Measurements from ENCODE around the gene CSPG4.
A peak's percentile ranks its signal among the peaks of the same experiment; 100 is the strongest.
"Not testable (repeated sequence)": the region's sequence is repeated elsewhere in the genome, so short reads cannot be mapped to it uniquely, and the experiment has no call there.

The CSPG4 gene, protein sequence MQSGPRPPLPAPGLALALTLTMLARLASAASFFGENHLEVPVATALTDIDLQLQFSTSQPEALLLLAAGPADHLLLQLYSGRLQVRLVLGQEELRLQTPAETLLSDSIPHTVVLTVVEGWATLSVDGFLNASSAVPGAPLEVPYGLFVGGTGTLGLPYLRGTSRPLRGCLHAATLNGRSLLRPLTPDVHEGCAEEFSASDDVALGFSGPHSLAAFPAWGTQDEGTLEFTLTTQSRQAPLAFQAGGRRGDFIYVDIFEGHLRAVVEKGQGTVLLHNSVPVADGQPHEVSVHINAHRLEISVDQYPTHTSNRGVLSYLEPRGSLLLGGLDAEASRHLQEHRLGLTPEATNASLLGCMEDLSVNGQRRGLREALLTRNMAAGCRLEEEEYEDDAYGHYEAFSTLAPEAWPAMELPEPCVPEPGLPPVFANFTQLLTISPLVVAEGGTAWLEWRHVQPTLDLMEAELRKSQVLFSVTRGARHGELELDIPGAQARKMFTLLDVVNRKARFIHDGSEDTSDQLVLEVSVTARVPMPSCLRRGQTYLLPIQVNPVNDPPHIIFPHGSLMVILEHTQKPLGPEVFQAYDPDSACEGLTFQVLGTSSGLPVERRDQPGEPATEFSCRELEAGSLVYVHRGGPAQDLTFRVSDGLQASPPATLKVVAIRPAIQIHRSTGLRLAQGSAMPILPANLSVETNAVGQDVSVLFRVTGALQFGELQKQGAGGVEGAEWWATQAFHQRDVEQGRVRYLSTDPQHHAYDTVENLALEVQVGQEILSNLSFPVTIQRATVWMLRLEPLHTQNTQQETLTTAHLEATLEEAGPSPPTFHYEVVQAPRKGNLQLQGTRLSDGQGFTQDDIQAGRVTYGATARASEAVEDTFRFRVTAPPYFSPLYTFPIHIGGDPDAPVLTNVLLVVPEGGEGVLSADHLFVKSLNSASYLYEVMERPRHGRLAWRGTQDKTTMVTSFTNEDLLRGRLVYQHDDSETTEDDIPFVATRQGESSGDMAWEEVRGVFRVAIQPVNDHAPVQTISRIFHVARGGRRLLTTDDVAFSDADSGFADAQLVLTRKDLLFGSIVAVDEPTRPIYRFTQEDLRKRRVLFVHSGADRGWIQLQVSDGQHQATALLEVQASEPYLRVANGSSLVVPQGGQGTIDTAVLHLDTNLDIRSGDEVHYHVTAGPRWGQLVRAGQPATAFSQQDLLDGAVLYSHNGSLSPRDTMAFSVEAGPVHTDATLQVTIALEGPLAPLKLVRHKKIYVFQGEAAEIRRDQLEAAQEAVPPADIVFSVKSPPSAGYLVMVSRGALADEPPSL (N-terminal part only)

GRCh38 chr15:75712668-75713337, at the start of gene CSPG4:
Gene CSPG4 (minus strand): TSS chr15:75712848. CDS start chr15:75712755, 93 bp downstream.
- DNase-seq (ENCODE audit: low spot score), result peak; percentile 90

- not testable (repeated sequence) for DNase-seq (ENCODE audit: low spot score)
Measured at GRCh38 chr15:75762357-75762718, 49.7 kb upstream of the CSPG4 start.

DNA sequence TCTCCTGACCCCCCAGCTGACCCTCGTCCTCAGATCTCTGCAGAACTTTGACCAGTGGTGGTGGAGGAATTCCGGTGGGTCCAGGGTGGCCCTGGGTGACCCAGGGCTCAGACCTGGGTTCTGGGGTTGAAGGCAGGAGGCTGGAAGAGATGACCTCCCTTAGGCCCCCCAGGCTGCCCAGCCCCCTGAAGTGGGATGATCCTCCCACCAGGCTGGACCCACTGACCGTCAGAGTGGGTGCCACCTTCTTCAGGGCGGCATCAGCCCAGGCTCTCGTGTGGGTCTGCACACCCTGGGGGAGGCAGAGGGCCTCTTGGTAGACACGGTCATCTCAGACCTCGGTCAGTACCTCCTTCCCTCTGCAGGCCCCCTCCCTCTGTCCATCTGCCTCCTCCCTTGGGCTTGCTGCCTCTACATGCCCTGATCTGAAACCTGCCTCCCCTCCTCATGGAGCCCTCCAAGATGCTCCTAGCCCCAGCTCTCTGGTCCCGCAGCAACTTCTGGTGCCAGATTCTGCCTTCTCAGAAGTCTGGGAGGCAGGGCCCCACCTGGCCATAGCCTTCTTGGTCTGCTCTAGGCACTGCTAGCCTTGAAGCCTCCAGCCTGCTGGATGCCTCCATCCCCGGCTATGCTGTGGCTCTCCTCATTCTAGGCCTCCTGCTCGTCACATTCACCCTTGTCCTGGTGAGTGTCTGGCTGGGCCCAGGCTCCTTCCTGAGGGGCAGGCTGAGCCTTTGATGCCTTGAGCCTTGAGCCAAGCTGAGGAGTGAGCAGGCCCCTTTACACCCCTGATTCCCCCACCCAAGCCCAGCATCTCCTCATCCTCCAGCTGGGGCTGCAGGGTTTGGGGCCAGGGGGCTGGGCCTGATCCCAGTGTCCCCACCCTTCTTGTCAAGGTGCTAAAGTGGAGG, 49.1 kb upstream of the CSPG4 start:
- no peak for DNase-seq (ENCODE audit: low spot score)

DNA sequence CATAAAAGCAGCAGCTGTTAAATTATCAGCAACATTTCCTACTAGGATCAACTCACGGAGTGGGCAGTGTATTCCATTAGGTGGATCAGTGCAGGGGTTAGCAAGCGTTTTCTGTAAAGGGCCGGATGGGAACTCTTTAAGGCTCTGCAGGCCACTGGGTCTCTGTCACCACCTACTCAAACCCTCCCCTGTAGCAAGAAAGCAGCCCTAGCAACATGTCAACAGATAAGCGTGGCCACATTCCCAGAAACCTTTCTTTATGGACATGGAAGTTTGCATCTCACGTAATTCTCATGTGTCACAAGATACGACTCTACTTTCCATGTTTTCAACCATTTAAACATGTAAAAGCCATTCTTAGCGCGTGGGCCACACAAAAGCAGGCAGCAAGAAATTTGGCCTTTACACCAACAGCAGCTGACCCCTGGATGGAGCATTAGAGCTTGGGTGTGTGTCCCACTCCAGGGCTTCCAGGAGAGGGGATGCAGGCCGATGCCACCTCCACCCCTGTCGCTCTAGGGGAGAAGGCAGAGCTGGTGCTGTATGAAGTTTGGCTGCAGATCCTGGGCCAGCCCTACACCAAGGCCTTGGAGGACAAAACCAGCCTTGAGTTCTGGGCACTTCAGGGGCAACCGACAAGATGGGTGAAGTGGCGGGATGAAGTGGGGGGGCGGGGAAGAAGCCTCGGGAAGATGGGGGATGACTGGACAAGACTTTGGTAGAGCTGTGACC, 48.2 kb upstream of the CSPG4 start:
- DNase-seq (ENCODE audit: low spot score), result no peak

DNA sequence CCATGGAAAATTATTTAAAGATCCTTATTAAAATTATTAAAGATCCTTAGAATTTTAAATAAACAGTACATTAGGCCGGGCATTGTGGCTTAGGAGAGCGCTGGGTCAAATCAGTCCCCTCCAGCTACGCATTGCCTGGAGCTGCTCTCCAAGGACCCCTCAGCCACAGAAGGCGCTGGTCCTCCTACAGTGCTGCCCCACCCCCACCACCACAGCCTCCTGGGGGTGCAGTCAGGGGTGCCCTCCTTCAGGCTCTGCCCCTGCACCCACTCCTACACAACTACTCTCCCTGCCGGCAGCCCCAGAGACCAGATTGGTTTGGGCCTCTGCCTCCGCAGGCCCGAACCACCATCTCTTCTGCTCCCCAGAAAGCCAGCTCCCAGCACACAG, 47.5 kb upstream of the CSPG4 start:
- DNase-seq (ENCODE audit: low spot score), result not testable (repeated sequence)

- no peak for DNase-seq (ENCODE audit: low spot score)
Measured at GRCh38 chr15:75759416-75760130, 46.9 kb upstream of the CSPG4 start.

GRCh38 chr15:75758071-75758872, 45.6 kb upstream of the CSPG4 start:
- DNase-seq (ENCODE audit: low spot score), result peak; percentile 96

DNA sequence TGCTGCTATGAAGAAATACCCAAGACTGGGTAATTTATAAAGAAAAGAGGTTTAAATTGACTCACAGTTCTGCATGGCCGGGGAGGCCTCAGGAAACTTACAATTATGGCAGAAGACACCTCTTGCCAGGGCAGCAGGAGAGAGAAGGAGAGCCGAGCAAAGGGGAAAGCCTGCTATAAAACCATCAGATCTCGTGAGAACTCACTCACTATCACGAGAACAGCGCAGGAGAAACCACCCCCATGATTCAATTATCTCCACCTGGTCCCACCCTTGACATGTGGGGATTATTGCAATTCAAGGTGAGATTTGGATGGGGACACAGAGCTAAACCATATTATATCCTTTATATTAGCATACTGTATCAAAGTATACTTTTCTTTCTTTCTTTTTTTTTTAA, 42.2 kb upstream of the CSPG4 start:
- DNase-seq (ENCODE audit: low spot score), result not testable (repeated sequence)

DNA sequence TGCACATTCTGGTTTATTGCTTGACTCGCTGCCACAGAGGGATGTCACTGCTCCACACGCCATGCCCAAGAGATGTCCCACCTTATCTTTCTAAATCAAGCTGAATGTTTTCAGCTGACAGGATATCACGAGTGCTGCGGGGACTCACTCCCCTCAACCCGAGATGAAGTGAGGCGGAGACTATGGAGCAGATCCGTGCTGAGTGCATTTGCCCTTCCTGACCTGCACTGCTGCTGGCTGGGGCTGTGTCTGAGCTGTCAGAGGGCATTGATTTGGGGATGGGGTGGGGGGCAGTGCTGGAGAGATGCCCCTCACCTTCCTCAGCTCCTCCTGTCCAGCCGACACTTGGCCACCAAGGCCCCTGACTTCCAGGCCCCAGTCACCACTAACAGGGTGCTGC, 40.5 kb upstream of the CSPG4 start:
- DNase-seq (ENCODE audit: low spot score), result no peak

DNA sequence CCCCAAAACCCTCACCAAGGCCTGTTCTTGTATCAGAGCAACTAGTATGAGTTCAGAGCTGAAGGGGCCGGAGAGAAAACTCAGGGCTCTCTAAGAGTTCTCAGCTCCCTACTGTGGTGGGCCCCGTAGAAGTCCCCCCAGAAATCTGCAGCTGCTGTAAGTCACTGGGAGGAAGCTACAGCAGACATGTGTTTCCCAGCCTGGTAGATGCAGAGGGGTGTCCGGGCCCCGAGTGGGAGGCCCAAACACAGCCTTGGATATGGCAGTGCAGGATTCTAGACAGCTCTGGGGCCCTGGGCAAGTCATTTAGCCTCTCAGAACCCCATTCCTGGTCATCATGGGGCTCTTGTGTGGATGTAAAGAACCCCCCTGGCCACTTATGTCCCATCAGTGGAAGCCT, 39.2 kb upstream of the CSPG4 start:
- no peak for DNase-seq (ENCODE audit: low spot score)

GRCh38 chr15:75751116-75751875, 38.6 kb upstream of the CSPG4 start:
- no peak for DNase-seq (ENCODE audit: low spot score)

GRCh38 chr15:75750261-75751050, 37.8 kb upstream of the CSPG4 start:
- no peak for DNase-seq (ENCODE audit: low spot score)

DNA sequence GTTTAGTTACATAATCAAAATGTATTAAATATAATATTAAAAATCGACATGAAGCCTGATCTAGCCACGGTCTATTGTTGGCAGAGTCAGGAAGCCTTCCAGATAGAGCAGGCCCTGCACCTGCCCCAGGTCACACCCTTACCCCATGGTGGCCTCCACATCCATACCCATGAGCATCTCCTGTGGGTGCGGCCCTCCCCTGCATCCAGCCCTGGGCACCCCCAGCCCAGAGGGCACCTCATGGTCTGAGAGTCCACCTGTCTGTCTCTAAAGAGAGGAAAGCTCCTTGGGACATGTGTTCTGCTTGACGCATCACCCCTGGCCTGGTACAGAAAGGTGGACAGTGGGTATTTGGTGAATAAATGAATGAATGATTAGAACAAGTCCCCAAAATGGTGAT, 37.2 kb upstream of the CSPG4 start:
- DNase-seq (ENCODE audit: low spot score), result no peak

DNA sequence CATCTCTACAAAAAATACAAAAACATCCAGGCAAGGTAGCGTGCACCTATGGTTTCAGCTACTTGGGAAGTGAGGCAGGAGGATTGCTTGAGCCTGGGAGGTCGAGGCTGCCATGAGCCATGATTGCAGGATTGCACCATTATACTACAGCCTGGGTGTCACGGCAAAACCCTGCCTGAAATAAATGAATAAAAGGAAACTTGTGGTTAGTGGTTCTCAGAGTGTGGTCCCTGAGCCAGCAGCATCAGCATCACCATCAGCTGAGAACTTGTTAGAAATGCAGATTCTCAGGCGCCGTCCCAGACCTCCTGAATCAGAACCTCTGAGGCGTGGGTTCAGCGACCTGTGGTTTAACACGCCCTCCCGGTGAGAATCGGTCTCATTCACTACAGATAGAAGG, 36.2 kb upstream of the CSPG4 start:
- not testable (repeated sequence) for DNase-seq (ENCODE audit: low spot score)

GRCh38 chr15:75747121-75747520, 34.5 kb upstream of the CSPG4 start:
- DNase-seq (ENCODE audit: low spot score), result not testable (repeated sequence)

GRCh38 chr15:75745305-75745704, 32.7 kb upstream of the CSPG4 start:
- no peak for DNase-seq (ENCODE audit: low spot score)

DNA sequence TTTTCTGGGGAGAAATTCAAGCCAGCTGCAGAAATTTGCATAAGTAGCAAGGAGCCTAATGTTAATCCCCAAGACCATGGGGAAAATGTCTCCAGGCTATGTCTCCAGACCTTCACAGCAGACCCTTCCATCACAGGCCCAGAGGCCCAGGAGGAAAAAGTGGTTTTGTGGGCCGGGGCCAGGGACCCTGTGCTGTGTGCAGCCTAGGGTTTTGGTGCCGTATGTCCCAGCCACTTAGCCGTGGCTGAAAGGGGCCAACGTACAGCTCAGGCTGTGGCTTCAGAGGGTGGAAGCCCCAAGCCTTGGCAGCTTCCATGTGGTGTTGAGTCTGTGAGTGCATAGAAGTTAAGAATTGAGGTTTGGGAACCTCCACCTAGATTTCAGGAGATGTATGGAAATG, 29.7 kb upstream of the CSPG4 start:
- DNase-seq (ENCODE audit: low spot score), result not testable (repeated sequence)

Measured in AG20443 (cell line).